ENCODE data around the gene MSL3. TPM values are rescaled to one million over a fixed set of nuclear protein-coding genes. Genes with fewer than 3 reads are reported as not detected.

The MSL3 gene
- total RNA-seq, 8 experiments from 2014 or later: 13.5 to 27.3 (median 19.4) TPM

DNA sequence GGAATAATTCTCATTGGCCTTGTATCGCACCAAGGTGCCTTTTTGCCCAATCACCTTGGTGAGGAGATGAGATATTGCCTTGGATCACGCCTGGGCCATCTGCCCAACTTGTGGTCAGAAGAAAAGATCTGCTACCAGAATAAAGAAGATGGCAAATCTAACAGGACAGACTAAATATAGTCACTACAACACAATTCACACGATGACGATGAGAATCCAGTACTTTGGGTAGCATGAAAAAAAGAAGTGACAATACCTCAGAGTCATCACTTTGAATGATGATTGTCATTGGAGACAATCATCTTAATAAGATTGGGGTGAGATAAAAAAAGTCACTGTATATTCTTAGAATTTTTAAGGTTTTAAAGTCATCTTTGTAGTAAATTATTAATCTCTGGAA lies 7.3 kb upstream of the MSL3 start:
- Histone ChIP-seq H3K27ac (no peak overlapping the region), H3K4me3 (no peak overlapping the region), H3K4me1 (replicated peaks in 1 of 2) (no peaks in the 10 kb centered on the region)
- ATAC-seq (replicated peaks in 6 of 8): no peak
- in situ Hi-C loops (cut with MboI; ENCODE audit: low pct_unique_long_range_greater_than_20kb in 2 of 9, low sequenced_read_pairs in 9 of 9, unreplicated experiment in 9 of 9): loop anchor here in 7 of 9 experiments (25.0 kb wide), 2 partner anchors 213 to 613 kb away; no protein-coding TSS in a partner anchor
- 62 to 100% (median 67%) methylated on average over 1 to 3 of the region's 4 CpGs; no CpG with 5 or more reads in 7 of the 10 experiments for WGBS, 10 experiments

DNA sequence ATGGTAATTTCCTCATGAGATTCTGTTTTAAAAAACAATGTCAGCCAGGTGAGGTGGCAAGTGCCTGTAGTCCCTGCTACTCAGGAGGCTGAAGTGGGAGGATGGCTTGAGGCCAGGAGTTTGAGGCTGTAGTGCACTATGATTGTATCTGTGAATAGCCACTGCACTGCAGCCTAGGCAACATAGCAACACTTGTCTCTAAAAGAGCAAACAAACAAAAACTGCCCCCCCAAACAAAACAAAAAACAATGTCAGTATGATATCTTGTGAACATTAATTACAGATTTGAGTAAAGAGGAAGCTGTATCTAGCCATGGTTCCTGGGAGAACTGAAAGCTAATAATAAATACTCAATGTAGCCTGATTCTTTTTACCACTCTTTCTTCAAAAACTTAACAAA lies 6.8 kb upstream of the MSL3 start:
- no peaks in the 10 kb centered on the region for H3K4me1 ChIP-seq (replicated peaks in 1 of 2)
- in situ Hi-C loops (cut with MboI; ENCODE audit: low pct_unique_long_range_greater_than_20kb in 2 of 9, low sequenced_read_pairs in 9 of 9, unreplicated experiment in 9 of 9): loop anchor here in 7 of 9 experiments (25.0 kb wide), 2 partner anchors 214 to 614 kb away; no protein-coding TSS in a partner anchor
- no peak overlapping the region for H3K27ac ChIP-seq
- no peak overlapping the region for H3K4me3 ChIP-seq
- ATAC-seq (replicated peaks in 6 of 8): no peak

DNA sequence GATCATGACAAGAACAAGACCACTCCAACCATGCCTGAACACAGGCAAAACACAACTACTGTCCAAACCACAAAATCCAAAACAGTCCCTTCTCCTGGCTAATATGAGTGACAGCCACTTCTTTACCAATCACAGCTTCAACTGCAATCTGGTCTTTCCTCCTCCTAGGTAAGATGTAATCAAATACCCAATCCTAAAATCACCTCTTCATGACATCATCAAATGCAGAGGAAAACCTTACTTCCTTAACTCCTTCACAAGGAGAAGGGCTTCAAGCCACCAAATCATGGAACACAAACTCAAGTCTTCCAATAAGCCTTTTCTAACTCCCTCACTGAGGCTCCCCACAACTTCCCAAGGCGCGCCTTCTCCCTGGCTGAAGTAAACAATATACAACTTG lies 4.4 kb upstream of the MSL3 start:
- no peak for ATAC-seq (replicated peaks in 6 of 8)
- WGBS, 10 experiments: 100% methylated on average over 2 of the region's 2 CpGs; no CpG with 5 or more reads in 7 of the 10 experiments
- Histone ChIP-seq H3K4me3 (no peak overlapping the region), H3K4me1 (replicated peaks in 1 of 2) (no peaks in the 10 kb centered on the region), H3K27ac (no peak overlapping the region)
- in situ Hi-C loops (cut with MboI; ENCODE audit: low pct_unique_long_range_greater_than_20kb in 2 of 9, low sequenced_read_pairs in 9 of 9, unreplicated experiment in 9 of 9): loop anchor here in 7 of 9 experiments (25.0 kb wide), 2 partner anchors 216 to 616 kb away; no protein-coding TSS in a partner anchor

DNA sequence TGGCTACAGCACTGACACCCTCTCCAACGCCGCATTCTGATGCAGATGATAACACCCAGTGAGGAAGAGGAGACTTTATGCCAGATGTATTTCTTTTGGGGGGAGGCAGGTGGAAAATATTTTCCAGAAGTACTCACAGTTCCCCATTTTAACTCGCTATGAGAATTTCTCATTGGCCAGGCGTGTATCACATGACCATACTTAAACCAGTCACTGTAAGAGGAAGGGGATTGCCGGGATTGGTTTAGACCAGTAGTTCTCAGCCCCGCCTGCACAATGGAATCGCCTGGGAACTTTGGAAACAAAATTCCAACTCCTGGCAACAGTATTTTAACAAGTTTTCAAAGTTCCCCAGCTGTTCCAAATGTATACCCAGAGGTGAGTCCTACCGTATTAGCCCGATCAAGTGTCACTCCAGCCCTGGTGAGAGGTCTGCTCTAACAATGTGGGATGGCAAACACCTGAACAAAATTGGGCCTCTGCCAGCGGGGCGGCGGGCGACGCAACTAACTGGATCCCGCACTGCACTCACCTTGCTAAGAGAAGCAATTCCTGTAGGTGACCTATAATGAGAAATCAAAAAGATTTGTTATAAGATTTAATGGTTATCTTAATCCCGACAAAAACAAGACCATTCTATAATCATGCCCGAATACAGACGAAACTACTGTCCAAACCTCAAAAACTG lies 2.9 kb upstream of the MSL3 start:
- in situ Hi-C loops (cut with MboI; ENCODE audit: low pct_unique_long_range_greater_than_20kb in 2 of 9, low sequenced_read_pairs in 9 of 9, unreplicated experiment in 9 of 9): loop anchor here in 7 of 9 experiments (25.0 kb wide), 2 partner anchors 218 to 618 kb away; no protein-coding TSS in a partner anchor
- WGBS, 10 experiments: 33 to 100% (median 79%) methylated on average over 2 to 13 of the region's 18 CpGs; no CpG with 5 or more reads in 6 of the 10 experiments
- no peak for ATAC-seq (replicated peaks in 6 of 8)
- no peak overlapping the region for H3K27ac ChIP-seq
- no peak overlapping the region for H3K4me3 ChIP-seq
- no peaks in the 10 kb centered on the region for H3K4me1 ChIP-seq (replicated peaks in 1 of 2)

DNA sequence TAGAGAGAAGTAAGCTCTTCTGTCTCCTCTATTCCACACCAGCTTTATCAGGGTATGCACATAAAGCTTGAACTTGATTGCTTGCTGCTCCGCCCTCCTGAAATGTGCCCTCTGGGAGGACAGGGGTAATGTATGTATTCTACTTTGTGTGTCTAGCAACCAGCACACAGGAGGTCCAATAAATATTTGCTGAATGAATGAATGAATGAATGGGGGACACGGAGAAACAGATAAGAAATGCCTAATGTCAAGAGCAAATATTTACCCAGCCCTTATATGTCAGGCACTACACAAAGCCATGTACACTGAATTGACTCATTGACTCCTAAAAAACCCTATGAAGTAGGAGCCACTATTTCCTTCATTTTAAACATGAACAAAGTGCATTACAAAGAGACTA lies 2.3 kb upstream of the MSL3 start:
- H3K27ac ChIP-seq: no peak overlapping the region
- no peak for ATAC-seq (replicated peaks in 6 of 8)
- in situ Hi-C loops (cut with MboI; ENCODE audit: low pct_unique_long_range_greater_than_20kb in 2 of 9, low sequenced_read_pairs in 9 of 9, unreplicated experiment in 9 of 9): loop anchor here in 7 of 9 experiments (25.0 kb wide), 2 partner anchors 218 to 618 kb away; no protein-coding TSS in a partner anchor
- WGBS, 10 experiments: 33 to 57% (median 48%) methylated on average over 1 to 2 of the region's 2 CpGs; no CpG with 5 or more reads in 7 of the 10 experiments
- no peak overlapping the region for H3K4me3 ChIP-seq
- no peaks in the 10 kb centered on the region for H3K4me1 ChIP-seq (replicated peaks in 1 of 2)

DNA sequence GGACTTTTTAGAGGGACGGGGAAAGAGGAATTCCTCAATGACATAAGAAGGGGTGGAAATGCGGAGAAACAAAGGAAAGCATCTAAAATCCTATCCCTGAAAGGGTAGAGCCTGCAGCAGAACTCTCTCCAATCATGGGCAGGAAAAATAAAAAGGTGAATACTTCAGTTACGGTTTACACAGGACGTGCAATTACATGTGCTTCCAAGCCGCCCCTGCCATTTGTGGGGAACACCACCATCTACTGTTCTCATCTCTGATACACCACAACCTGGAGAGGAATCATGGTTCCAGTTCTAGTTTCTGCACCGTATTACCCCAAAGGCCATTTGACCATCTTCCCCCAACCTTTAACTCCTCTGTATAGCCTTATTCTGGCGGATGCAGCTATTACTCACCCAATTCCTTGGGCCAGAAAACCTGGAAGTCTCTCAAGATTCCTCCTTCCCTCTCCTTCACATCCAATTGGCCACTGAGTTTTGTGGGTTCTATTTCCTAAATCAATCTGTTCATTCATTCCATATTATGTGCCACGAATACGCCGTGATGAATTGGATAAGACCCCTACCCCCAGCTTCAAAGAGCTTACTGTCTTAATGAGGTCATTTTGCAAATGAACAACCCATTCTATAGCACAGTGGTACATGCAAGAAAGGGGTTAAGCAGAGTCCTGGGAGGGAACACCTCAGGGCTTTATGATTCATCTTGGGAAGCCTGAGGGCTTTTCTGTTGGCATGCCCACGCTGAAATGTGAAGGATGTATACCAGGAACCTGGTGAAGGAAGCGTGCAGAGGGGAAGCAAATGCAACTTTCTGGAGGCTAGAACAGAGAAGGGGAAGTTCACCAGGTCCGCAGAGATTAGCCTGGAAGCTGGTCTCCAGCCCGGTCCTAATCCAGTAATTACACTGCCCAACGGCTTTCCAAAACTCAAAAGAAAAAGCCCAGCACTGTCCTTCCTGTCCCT lies 1.4 kb upstream of the MSL3 start:
- ATAC-seq (replicated peaks in 6 of 8): no peak
- Histone ChIP-seq H3K4me3 (no peak overlapping the region), H3K27ac (no peak overlapping the region), H3K4me1 (replicated peaks in 1 of 2) (no peaks in the 10 kb centered on the region)
- 20 to 100% (median 62%) methylated on average over 1 to 7 of the region's 15 CpGs; no CpG with 5 or more reads in 3 of the 10 experiments for WGBS, 10 experiments
- in situ Hi-C loops (cut with MboI; ENCODE audit: low pct_unique_long_range_greater_than_20kb in 2 of 9, low sequenced_read_pairs in 9 of 9, unreplicated experiment in 9 of 9): loop anchor here in 7 of 9 experiments (25.0 kb wide), 2 partner anchors 219 to 619 kb away; no protein-coding TSS in a partner anchor

DNA sequence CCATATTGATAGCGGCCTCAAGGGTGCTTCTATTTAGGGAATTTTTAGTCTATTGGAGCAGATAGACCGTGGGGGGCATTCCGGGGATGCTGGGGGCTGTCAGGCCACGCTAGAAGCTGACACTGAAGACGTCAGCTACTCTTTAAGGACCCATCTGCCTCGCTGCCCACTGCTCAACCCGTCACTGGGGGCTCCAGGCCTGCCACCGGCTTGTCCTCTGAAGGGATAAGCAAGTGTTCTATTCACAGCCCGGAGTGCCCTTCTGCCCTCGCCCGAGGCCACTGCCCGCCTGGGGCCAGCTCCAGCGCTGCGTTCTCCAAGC lies 679 bp upstream of the MSL3 start:
- in situ Hi-C loops (cut with MboI; ENCODE audit: low pct_unique_long_range_greater_than_20kb in 2 of 9, low sequenced_read_pairs in 9 of 9, unreplicated experiment in 9 of 9): loop anchor here in 7 of 9 experiments (25.0 kb wide), 2 partner anchors 220 to 620 kb away; no protein-coding TSS in a partner anchor
- no peak for ATAC-seq (replicated peaks in 6 of 8)
- WGBS, 10 experiments: 60 to 67% methylated on average over 1 to 3 of the region's 14 CpGs; no CpG with 5 or more reads in 8 of the 10 experiments
- no peaks in the 10 kb centered on the region for H3K4me1 ChIP-seq (replicated peaks in 1 of 2)
- peak overlapping the region; percentile 90 to 94 for H3K27ac ChIP-seq
- H3K4me3 ChIP-seq: peak overlapping the region; percentile 51 to 82 (median 71)

DNA sequence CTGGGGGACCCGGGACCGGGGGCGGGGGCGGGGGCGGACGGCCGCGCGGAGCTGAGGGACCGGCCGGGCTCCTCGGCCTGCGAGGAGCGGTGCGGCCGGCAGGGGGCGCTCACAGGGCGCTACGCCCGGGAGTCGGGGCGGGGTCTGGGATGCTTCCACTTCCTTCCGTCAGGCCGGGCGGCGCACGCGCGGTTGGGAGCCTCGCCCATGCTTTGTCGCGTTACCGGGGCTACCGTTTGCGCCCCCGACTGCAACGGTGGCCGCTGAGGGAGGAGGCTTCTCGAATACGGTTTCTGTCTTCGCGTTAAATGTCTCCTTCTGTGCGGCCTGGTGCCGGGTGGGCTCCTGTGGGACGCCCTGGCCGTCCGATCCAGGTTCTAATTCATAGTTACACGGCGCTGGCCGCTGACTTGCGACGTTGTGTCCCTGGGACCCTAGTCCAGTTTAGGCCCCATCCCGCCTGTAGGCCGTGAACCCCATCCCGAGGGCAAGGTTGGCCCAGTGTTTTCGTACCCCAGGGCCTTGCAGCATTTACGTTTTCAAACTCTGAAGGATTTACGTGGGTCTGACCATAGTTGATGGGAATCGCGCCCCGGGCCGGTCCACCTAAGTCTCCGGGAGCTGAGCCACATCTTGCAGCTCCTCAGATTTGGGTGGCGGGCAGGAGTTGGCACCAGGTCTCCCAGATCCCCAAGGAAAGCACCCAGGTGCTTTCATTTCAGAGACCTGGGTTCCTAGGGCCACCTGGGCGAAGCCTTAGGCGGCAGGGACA lies 549 bp downstream of the MSL3 start:
- 0 to 46% (median 20%) methylated on average over 1 to 13 of the region's 66 CpGs; no CpG with 5 or more reads in 6 of the 10 experiments for WGBS, 10 experiments
- H3K27ac ChIP-seq: peak overlapping the region; percentile 90 to 94
- in situ Hi-C loops (cut with MboI; ENCODE audit: low pct_unique_long_range_greater_than_20kb in 2 of 9, low sequenced_read_pairs in 9 of 9, unreplicated experiment in 9 of 9): loop anchor here in 7 of 9 experiments (25.0 kb wide), 2 partner anchors 221 to 621 kb away; no protein-coding TSS in a partner anchor
- no peaks in the 10 kb centered on the region for H3K4me1 ChIP-seq (replicated peaks in 1 of 2)
- peak; percentile 59 to 72 (median 64) for ATAC-seq (replicated peaks in 6 of 8)
- H3K4me3 ChIP-seq: peak overlapping the region; percentile 51 to 82 (median 71)

DNA sequence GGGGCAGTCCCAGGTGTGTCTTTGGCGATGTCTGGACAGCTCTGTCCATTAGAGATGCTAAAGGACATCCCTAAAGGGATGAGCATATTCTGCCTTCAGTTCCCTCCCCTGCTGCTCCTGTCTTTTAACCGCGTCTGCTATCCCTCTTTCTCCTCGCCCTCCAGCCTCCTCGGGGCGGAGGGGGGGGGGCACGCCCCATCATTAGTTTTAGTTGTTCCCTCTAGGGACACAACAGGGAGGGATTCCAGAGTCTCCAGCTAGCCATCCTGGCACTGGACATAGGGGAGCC lies 1.1 kb downstream of the MSL3 start:
- Histone ChIP-seq H3K4me3 (peak overlapping the region; percentile 51 to 82 (median 71)), H3K27ac (peak overlapping the region; percentile 90 to 94), H3K4me1 (replicated peaks in 1 of 2) (no peaks in the 10 kb centered on the region)
- ATAC-seq (replicated peaks in 6 of 8): peak; percentile 1 to 7 (median 3)
- in situ Hi-C loops (cut with MboI; ENCODE audit: low pct_unique_long_range_greater_than_20kb in 2 of 9, low sequenced_read_pairs in 9 of 9, unreplicated experiment in 9 of 9): loop anchor here in 7 of 9 experiments (25.0 kb wide), 2 partner anchors 222 to 622 kb away; no protein-coding TSS in a partner anchor
- 0 to 90% methylated on average over 2 of the region's 7 CpGs; no CpG with 5 or more reads in 8 of the 10 experiments for whole genome bisulfite sequencing, 10 experiments

DNA sequence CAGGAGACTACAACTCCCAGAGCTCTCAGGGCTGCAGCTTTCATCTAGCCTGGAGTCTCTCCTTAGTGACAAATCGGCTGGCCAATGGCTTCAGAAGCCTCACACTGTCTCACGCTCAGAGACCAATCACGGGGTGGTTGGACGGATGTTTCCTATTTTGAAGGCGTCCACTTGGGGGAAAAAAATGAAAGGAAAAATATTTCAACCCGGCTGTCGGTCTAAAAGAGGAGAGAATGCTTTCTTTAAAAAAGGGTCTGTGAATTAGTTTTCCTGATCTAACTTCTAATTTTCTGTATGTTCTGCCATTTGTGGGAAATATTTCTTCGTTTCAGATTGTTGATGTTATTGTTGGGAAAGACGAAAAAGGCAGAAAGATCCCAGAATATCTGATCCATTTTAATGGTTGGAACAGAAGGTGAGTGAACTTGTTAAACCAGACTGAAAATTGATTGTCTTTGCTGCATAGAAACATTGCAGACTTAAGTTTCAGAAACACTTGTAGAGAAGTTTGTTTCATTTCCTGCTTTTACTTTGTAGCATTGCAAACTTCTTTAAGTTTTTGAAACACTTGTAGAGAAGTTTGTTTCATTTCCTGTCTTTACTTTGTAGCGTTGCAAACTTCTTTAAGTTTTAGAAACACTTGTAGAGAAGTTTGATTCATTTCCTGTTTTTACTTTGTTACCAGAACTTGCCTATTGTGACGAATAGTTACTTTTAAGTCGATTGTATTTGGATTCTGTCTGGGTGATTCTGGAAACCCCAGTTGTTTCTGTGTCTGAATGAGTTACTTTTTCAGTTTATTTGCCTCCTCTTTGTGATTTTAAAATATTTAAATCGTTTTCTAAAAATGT lies 1.6 kb downstream of the MSL3 start:
- WGBS, 10 experiments: 0 to 37% (median 0%) methylated on average over 1 to 9 of the region's 13 CpGs; no CpG with 5 or more reads in 1 of the 10 experiments
- in situ Hi-C loops (cut with MboI; ENCODE audit: low pct_unique_long_range_greater_than_20kb in 2 of 9, low sequenced_read_pairs in 9 of 9, unreplicated experiment in 9 of 9): loop anchor here in 7 of 9 experiments (25.0 kb wide), 2 partner anchors 222 to 622 kb away; no protein-coding TSS in a partner anchor
- peak; percentile 76 to 87 (median 84) for ATAC-seq (replicated peaks in 6 of 8)
- no peak overlapping the region for H3K27ac ChIP-seq
- H3K4me1 ChIP-seq (replicated peaks in 1 of 2): no peaks in the 10 kb centered on the region
- H3K4me3 ChIP-seq: peak overlapping the region; percentile 51 to 82 (median 71)

DNA sequence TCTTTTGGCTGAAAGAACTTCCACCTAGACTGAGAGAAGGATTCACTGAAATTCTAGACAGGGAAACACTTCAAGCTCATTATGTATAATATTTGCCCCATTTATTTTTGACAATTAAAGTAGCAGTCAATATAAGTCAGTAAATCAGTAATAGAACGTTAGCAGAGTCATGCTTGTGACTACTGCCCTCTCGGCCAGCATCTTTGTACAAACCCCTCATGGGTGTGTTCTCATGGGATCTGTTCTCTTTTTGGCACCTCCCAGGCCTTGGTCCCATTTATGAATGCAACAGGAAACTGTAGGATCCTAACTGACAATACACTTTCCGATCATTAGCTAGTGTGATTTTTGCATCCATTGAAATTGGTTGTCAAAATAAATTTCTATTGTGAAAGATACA lies 2.9 kb downstream of the MSL3 start:
- in situ Hi-C loops (cut with MboI; ENCODE audit: low pct_unique_long_range_greater_than_20kb in 2 of 9, low sequenced_read_pairs in 9 of 9, unreplicated experiment in 9 of 9): loop anchor here in 7 of 9 experiments (25.0 kb wide), 2 partner anchors 224 to 624 kb away; no protein-coding TSS in a partner anchor
- 28 to 100% (median 70%) methylated on average over 1 to 3 of the region's 3 CpGs; no CpG with 5 or more reads in 5 of the 10 experiments for WGBS, 10 experiments
- H3K27ac ChIP-seq: no peak overlapping the region
- H3K4me3 ChIP-seq: no peak overlapping the region
- no peaks in the 10 kb centered on the region for H3K4me1 ChIP-seq (replicated peaks in 1 of 2)
- ATAC-seq (replicated peaks in 6 of 8): no peak
